ENCODE data around the gene PPM1J.
A peak's percentile ranks its signal among the peaks of the same experiment; 100 is the strongest.
"Not testable (repeated sequence)": the region's sequence is repeated elsewhere in the genome, so short reads cannot be mapped to it uniquely, and the experiment has no call there.

The PPM1J gene

GRCh38 chr1:112715264-112716053, at the start of gene PPM1J:
Gene PPM1J (minus strand): TSS chr1:112715332. CDS start chr1:112715301, 31 bp downstream.
- peak within 1 kb of the TSS; percentile 84 for H3K4me3 Mint-ChIP-seq
- peaks cover 18% of the 10 kb centered on the region for H3K4me1 Mint-ChIP-seq
- H3K9me3 Mint-ChIP-seq = no peaks in the 10 kb centered on the region
- ATAC-seq (ENCODE audit: low read depth) (peak; percentile 78), DNase-seq (ENCODE audit: low spot score in 2 of 2) (peak; percentile 96 to 99)
- peaks cover 2% of the 10 kb centered on the region for H3K27me3 Mint-ChIP-seq
- H3K27ac Mint-ChIP-seq = peak within 1 kb of the TSS; percentile 80
- H3K36me3 Mint-ChIP-seq = no peaks in the 10 kb centered on the region

- Mint-ChIP-seq H3K27me3 (peaks cover 19% of the 10 kb centered on the region), H3K36me3 (peaks cover 5% of the 10 kb centered on the region), H3K4me1 (peaks cover 8% of the 10 kb centered on the region), H3K4me3 (no peak overlapping the region), H3K9me3 (peaks cover 9% of the 10 kb centered on the region), H3K27ac (no peak overlapping the region)
- ATAC-seq (ENCODE audit: low read depth) (no peak), DNase-seq (ENCODE audit: low spot score in 2 of 2) (no peak)
These were observed 47.7 kb upstream of the PPM1J start for GRCh38 chr1:112762541-112763500.

GRCh38 chr1:112761714-112762480, 46.8 kb upstream of the PPM1J start:
- Mint-ChIP-seq H3K4me3 (no peak overlapping the region), H3K36me3 (peaks cover 5% of the 10 kb centered on the region), H3K27ac (no peak overlapping the region), H3K27me3 (peaks cover 21% of the 10 kb centered on the region), H3K4me1 (peaks cover 8% of the 10 kb centered on the region), H3K9me3 (peaks cover 9% of the 10 kb centered on the region)
- DNase-seq (ENCODE audit: low spot score in 2 of 2) = no peak
- no peak for ATAC-seq (ENCODE audit: low read depth)

GRCh38 chr1:112759228-112759627, 44.1 kb upstream of the PPM1J start:
- Mint-ChIP-seq H3K4me3 (no peak overlapping the region), H3K9me3 (peaks cover 6% of the 10 kb centered on the region), H3K4me1 (peaks cover 8% of the 10 kb centered on the region), H3K27me3 (peaks cover 32% of the 10 kb centered on the region), H3K36me3 (peaks cover 3% of the 10 kb centered on the region), H3K27ac (no peak overlapping the region)
- ATAC-seq (ENCODE audit: low read depth) (no peak), DNase-seq (ENCODE audit: low spot score in 2 of 2) (no peak)

GRCh38 chr1:112754116-112754628, 39.0 kb upstream of the PPM1J start:
- H3K4me1 Mint-ChIP-seq = peaks cover 2% of the 10 kb centered on the region
- no peak overlapping the region for H3K27ac Mint-ChIP-seq
- H3K9me3 Mint-ChIP-seq = peaks cover 11% of the 10 kb centered on the region
- peaks cover 29% of the 10 kb centered on the region for H3K27me3 Mint-ChIP-seq
- ATAC-seq (ENCODE audit: low read depth) = no peak
- no peak overlapping the region for H3K4me3 Mint-ChIP-seq
- DNase-seq (ENCODE audit: low spot score in 2 of 2) = no peak
- H3K36me3 Mint-ChIP-seq = peaks cover 1% of the 10 kb centered on the region

GRCh38 chr1:112748396-112748795, 33.3 kb upstream of the PPM1J start:
- no peaks in the 10 kb centered on the region for H3K4me1 Mint-ChIP-seq
- ATAC-seq (ENCODE audit: low read depth) (no peak), DNase-seq (ENCODE audit: low spot score in 2 of 2) (no peak)
- H3K9me3 Mint-ChIP-seq = peaks cover 3% of the 10 kb centered on the region
- H3K27ac Mint-ChIP-seq = no peak overlapping the region
- H3K27me3 Mint-ChIP-seq = peaks cover 16% of the 10 kb centered on the region
- H3K36me3 Mint-ChIP-seq = no peaks in the 10 kb centered on the region
- no peak overlapping the region for H3K4me3 Mint-ChIP-seq

GRCh38 chr1:112744009-112744578, 29.0 kb upstream of the PPM1J start:
- peaks cover 1% of the 10 kb centered on the region for H3K9me3 Mint-ChIP-seq
- H3K27ac Mint-ChIP-seq = no peak overlapping the region
- peaks cover 29% of the 10 kb centered on the region for H3K27me3 Mint-ChIP-seq
- no peaks in the 10 kb centered on the region for H3K36me3 Mint-ChIP-seq
- no peaks in the 10 kb centered on the region for H3K4me1 Mint-ChIP-seq
- DNase-seq (ENCODE audit: low spot score in 2 of 2) (no peak), ATAC-seq (ENCODE audit: low read depth) (no peak)
- H3K4me3 Mint-ChIP-seq = no peak overlapping the region

- no peak for ATAC-seq (ENCODE audit: low read depth)
- H3K4me3 Mint-ChIP-seq = peak overlapping the region; percentile 15
- peaks cover 31% of the 10 kb centered on the region for H3K27me3 Mint-ChIP-seq
- DNase-seq (ENCODE audit: low spot score in 2 of 2) = no peak
- no peaks in the 10 kb centered on the region for H3K36me3 Mint-ChIP-seq
- no peaks in the 10 kb centered on the region for H3K4me1 Mint-ChIP-seq
- H3K9me3 Mint-ChIP-seq = peaks cover 1% of the 10 kb centered on the region
- no peak overlapping the region for H3K27ac Mint-ChIP-seq
These were observed 28.3 kb upstream of the PPM1J start for GRCh38 chr1:112743174-112744008.

- H3K27me3 Mint-ChIP-seq = peaks cover 25% of the 10 kb centered on the region
- no peak overlapping the region for H3K4me3 Mint-ChIP-seq
- H3K36me3 Mint-ChIP-seq = no peaks in the 10 kb centered on the region
- no peak for ATAC-seq (ENCODE audit: low read depth)
- H3K9me3 Mint-ChIP-seq = peaks cover 1% of the 10 kb centered on the region
- H3K27ac Mint-ChIP-seq = no peak overlapping the region
- peaks cover 3% of the 10 kb centered on the region for H3K4me1 Mint-ChIP-seq
- DNase-seq (ENCODE audit: low spot score in 2 of 2) = no peak
These were observed 22.4 kb upstream of the PPM1J start for GRCh38 chr1:112737573-112737972.

- Mint-ChIP-seq H3K27me3 (peaks cover 17% of the 10 kb centered on the region), H3K9me3 (peaks cover 1% of the 10 kb centered on the region), H3K4me1 (peaks cover 7% of the 10 kb centered on the region), H3K36me3 (no peaks in the 10 kb centered on the region), H3K4me3 (no peak overlapping the region), H3K27ac (no peak overlapping the region)
- DNase-seq (ENCODE audit: low spot score in 2 of 2) = no peak
- ATAC-seq (ENCODE audit: low read depth) = no peak
These were observed 20.6 kb upstream of the PPM1J start for GRCh38 chr1:112735752-112736151.

GRCh38 chr1:112731451-112731850, 16.3 kb upstream of the PPM1J start:
- Mint-ChIP-seq H3K27ac (no peak overlapping the region), H3K27me3 (no peaks in the 10 kb centered on the region), H3K36me3 (no peaks in the 10 kb centered on the region), H3K4me3 (no peak overlapping the region), H3K4me1 (peaks cover 7% of the 10 kb centered on the region), H3K9me3 (no peaks in the 10 kb centered on the region)
- DNase-seq (ENCODE audit: low spot score in 2 of 2) (no peak), ATAC-seq (ENCODE audit: low read depth) (no peak)

GRCh38 chr1:112729909-112730308, 14.8 kb upstream of the PPM1J start:
- Mint-ChIP-seq H3K4me1 (peaks cover 7% of the 10 kb centered on the region), H3K36me3 (no peaks in the 10 kb centered on the region), H3K27me3 (no peaks in the 10 kb centered on the region), H3K27ac (no peak overlapping the region), H3K4me3 (no peak overlapping the region), H3K9me3 (no peaks in the 10 kb centered on the region)
- ATAC-seq (ENCODE audit: low read depth) (no peak), DNase-seq (ENCODE audit: low spot score in 2 of 2) (no peak)

GRCh38 chr1:112729011-112729410, 13.9 kb upstream of the PPM1J start:
- not testable (repeated sequence) for H3K9me3 Mint-ChIP-seq

More at GRCh38 chr1:112729011-112729410, 13.9 kb upstream of the PPM1J start:
- not testable (repeated sequence) for H3K27me3 Mint-ChIP-seq; H3K36me3 Mint-ChIP-seq; H3K4me3 Mint-ChIP-seq; ATAC-seq (ENCODE audit: low read depth); H3K27ac Mint-ChIP-seq; H3K4me1 Mint-ChIP-seq; DNase-seq (ENCODE audit: low spot score in 2 of 2)

Measured in memory B cell (primary cell).